Panc1 (cell line): ENCODE measurements around the gene CADM4. TPM values are rescaled to one million over a fixed set of nuclear protein-coding genes. Genes with fewer than 3 reads are reported as not detected.

Experiments
- ATAC-seq: fragments of 200-7000 bp; cut with Tn5 transposase; 2 replicates; pipeline ENCODE4 v1.9.1; 2020; ENCODE audit warnings: mild to moderate bottlenecking, moderate library complexity
- BruUV-seq: library from RNA; stranded (reverse); fragments of 400-500 nt; replicated peaks from 2 replicates; lab custom pipeline; 2021; lab: Mats Ljungman, UMichigan
- CTCF ChIA-PET: fragments of 300-600 bp; sonication (Branson Sonifier 250); formaldehyde crosslinking; loops from one replicate; lab custom pipeline; 2022; ENCODE audit warnings: antibody characterized with exemption; lab: Charles Lee
- POLR2A ChIA-PET: fragments of 300-600 bp; sonication (Branson Sonifier 250); formaldehyde crosslinking; loops from one replicate; lab custom pipeline; 2022; ENCODE audit warnings: antibody characterized with exemption; lab: Charles Lee
- DNase-seq: peaks from one replicate; pipeline ENCODE4 v3.0.0-alpha.2; 2010; ENCODE audit warnings: low read depth, low spot score
- H3K27ac ChIP-seq: 2 replicates; pipeline ENCODE4 v1.5.1; 2011; ENCODE audit warnings: mild to moderate bottlenecking, low read length, inconsistent platforms
- H3K27me3 ChIP-seq: fragments of 200-500 bp; sonication (Bioruptor generic); 2 replicates; pipeline ENCODE4 v1.6.0; 2014; ENCODE audit warnings: low read length, inconsistent platforms; ENCODE audit not compliant: control insufficient read depth, insufficient read depth
- H3K36me3 ChIP-seq: fragments of 200-500 bp; sonication (Bioruptor generic); 2 replicates; pipeline ENCODE4 v1.5.1; 2014; ENCODE audit warnings: inconsistent platforms, mild to moderate bottlenecking, low read length, moderate library complexity; ENCODE audit not compliant: control insufficient read depth, insufficient read depth
- H3K4me1 ChIP-seq: 2 replicates; pipeline ENCODE4 v1.5.1; 2011; ENCODE audit warnings: inconsistent platforms, mild to moderate bottlenecking, low read length, moderate library complexity; ENCODE audit not compliant: control insufficient read depth, insufficient read depth
- H3K4me3 ChIP-seq, 2 experiments: 2 replicates each; pipeline ENCODE4 v1.5.1; 2011 to 2012; ENCODE audit warnings: low read depth in 2 of 2, low read length in 2 of 2, mild to moderate bottlenecking in 2 of 2, inconsistent platforms in 1 of 2, moderate library complexity in 1 of 2
- H3K9me3 ChIP-seq: fragments of 200-500 bp; sonication (Bioruptor generic); 2 replicates; pipeline ENCODE4 v1.5.1; 2014; ENCODE audit warnings: low read depth, mild to moderate bottlenecking, inconsistent platforms, low read length, moderate library complexity; ENCODE audit not compliant: control insufficient read depth, insufficient read depth
- CTCF ChIP-seq: fragments of 450-650 bp; IDR thresholded peaks from 2 replicates; pipeline ENCODE4 v1.5.1; 2017; ENCODE audit warnings: mild to moderate bottlenecking
- POLR2AphosphoS5 ChIP-seq: IDR thresholded peaks from 2 replicates; pipeline ENCODE4 v1.6.1; 2012; ENCODE audit warnings: mild to moderate bottlenecking, low read depth, low read length, moderate library complexity
- SIN3A ChIP-seq: IDR thresholded peaks from 2 replicates; pipeline ENCODE4 v1.6.1; 2012; ENCODE audit warnings: low read depth, mild to moderate bottlenecking, low read length, moderate library complexity, borderline replicate concordance; ENCODE audit not compliant: insufficient read depth
- TCF7L2 ChIP-seq: IDR thresholded peaks from 2 replicates; pipeline ENCODE4 v1.6.1; 2011; ENCODE audit warnings: mild to moderate bottlenecking, low read depth, low read length, inconsistent platforms
- in situ Hi-C: cut with HindIII; loops from 2 replicates; pipeline ENCODE4 v1.10.0; 2016; ENCODE audit warnings: low sequenced_read_pairs, low pct_unique_long_range_greater_than_20kb
- intact Hi-C: fragments of 100-400 bp; cut with micrococcal nuclease; formaldehyde crosslinking; loops from one replicate; pipeline ENCODE4 v1.10.0; 2022; ENCODE audit not compliant: unreplicated experiment
- total RNA-seq: library from RNA; stranded (reverse); gene quantifications from one replicate; pipeline ENCODE4 v1.2.1, GENCODE V29; 2021; ENCODE audit not compliant: unreplicated experiment
- TF ChIP-seq, protein P1 (sequence below), 2 experiments: IDR thresholded peaks; 2 replicates each; pipeline ENCODE4 v1.6.1; 2011 to 2012; ENCODE audit warnings: low read depth in 2 of 2, control low read depth in 1 of 2, low read length in 1 of 2, mild to moderate bottlenecking in 1 of 2, moderate library complexity in 1 of 2; ENCODE audit not compliant: insufficient read depth in 1 of 2

Gene CADM4
- total RNA-seq, 1 experiment from 2014 or later = 2.7 TPM

GRCh38 chr19:43672061-43672679 lies 32.5 kb upstream of the CADM4 start:
- intact Hi-C loops = no loop called here
- DNase-seq = no peak
- in situ Hi-C loops = no loop called here
- H3K9me3 ChIP-seq = no peaks in the 10 kb centered on the region
- H3K27me3 ChIP-seq = no peaks in the 10 kb centered on the region
- TF ChIP-seq TCF7L2 (no peak), CTCF (no peak), SIN3A (no peak), POLR2AphosphoS5 (no peak)
- TF ChIP-seq, protein P1, sequence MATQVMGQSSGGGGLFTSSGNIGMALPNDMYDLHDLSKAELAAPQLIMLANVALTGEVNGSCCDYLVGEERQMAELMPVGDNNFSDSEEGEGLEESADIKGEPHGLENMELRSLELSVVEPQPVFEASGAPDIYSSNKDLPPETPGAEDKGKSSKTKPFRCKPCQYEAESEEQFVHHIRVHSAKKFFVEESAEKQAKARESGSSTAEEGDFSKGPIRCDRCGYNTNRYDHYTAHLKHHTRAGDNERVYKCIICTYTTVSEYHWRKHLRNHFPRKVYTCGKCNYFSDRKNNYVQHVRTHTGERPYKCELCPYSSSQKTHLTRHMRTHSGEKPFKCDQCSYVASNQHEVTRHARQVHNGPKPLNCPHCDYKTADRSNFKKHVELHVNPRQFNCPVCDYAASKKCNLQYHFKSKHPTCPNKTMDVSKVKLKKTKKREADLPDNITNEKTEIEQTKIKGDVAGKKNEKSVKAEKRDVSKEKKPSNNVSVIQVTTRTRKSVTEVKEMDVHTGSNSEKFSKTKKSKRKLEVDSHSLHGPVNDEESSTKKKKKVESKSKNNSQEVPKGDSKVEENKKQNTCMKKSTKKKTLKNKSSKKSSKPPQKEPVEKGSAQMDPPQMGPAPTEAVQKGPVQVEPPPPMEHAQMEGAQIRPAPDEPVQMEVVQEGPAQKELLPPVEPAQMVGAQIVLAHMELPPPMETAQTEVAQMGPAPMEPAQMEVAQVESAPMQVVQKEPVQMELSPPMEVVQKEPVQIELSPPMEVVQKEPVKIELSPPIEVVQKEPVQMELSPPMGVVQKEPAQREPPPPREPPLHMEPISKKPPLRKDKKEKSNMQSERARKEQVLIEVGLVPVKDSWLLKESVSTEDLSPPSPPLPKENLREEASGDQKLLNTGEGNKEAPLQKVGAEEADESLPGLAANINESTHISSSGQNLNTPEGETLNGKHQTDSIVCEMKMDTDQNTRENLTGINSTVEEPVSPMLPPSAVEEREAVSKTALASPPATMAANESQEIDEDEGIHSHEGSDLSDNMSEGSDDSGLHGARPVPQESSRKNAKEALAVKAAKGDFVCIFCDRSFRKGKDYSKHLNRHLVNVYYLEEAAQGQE (IDR thresholded peaks at IDR 0.05; ENCODE audit: insufficient read depth in 1 of 2, low read depth in 2 of 2, low read length in 1 of 2) = no peak
- BruUV-seq = no TSS peak
- H3K4me1 ChIP-seq = peaks cover 13% of the 10 kb centered on the region
- POLR2A ChIA-PET = no interaction called here
- no peak for ATAC-seq
- CTCF ChIA-PET = no interaction called here
- H3K36me3 ChIP-seq = no peaks in the 10 kb centered on the region
- H3K4me3 ChIP-seq = no peak overlapping the region
- H3K27ac ChIP-seq = no peak overlapping the region

GRCh38 chr19:43668406-43669109 lies 28.9 kb upstream of the CADM4 start:
- BruUV-seq = no TSS peak
- intact Hi-C loops (no loop called here), in situ Hi-C loops (no loop called here)
- ATAC-seq (peak; percentile 94), DNase-seq (peak; percentile 94)
- TF ChIP-seq, protein P1 (IDR thresholded peaks at IDR 0.05; ENCODE audit: insufficient read depth in 1 of 2, low read depth in 2 of 2, low read length in 1 of 2) = no peak
- TF ChIP-seq POLR2AphosphoS5 (no peak), SIN3A (no peak), TCF7L2 (no peak), CTCF (no peak)
- H3K27ac ChIP-seq = peak overlapping the region; percentile 51
- H3K4me3 ChIP-seq = peak overlapping the region; percentile 53 to 76
- peaks cover 7% of the 10 kb centered on the region for H3K4me1 ChIP-seq
- ChIA-PET POLR2A (interaction anchor here (0.6 to 0.8 kb wide), 2 partner anchors 56 to 97 kb away, joined by 8 to 16 read pairs; no protein-coding TSS in a partner anchor), CTCF (interaction anchor here (0.5 to 1.2 kb wide), 8 partner anchors 10 to 310 kb away, joined by 3 to 7 read pairs (median 3); no protein-coding TSS in a partner anchor)
- no peaks in the 10 kb centered on the region for H3K27me3 ChIP-seq
- H3K9me3 ChIP-seq = no peaks in the 10 kb centered on the region
- no peaks in the 10 kb centered on the region for H3K36me3 ChIP-seq
